IMR-90 (cell line): ENCODE data around the gene RB1. TPM values are rescaled to one million over a fixed set of nuclear protein-coding genes. Genes with fewer than 3 reads are reported as not detected.

Experiments
- ATAC-seq: fragments of 200-7000 bp; cut with Tn5 transposase; 2 replicates; pipeline ENCODE4 v1.9.1; 2020; ENCODE audit warnings: low read depth, mild to moderate bottlenecking, moderate library complexity
- BruUV-seq: library from RNA; stranded (reverse); fragments of 400-500 nt; replicated peaks from 2 replicates; lab custom pipeline; 2021; lab: Mats Ljungman, UMichigan
- CTCF ChIA-PET: fragments of 300-600 bp; formaldehyde crosslinking; extraction: SDS; loops from one replicate; lab custom pipeline; 2021; ENCODE audit warnings: antibody characterized with exemption; lab: Yijun Ruan, JAX
- POLR2A ChIA-PET: fragments of 300-600 bp; sonication (Branson Sonifier 250); formaldehyde crosslinking; loops from one replicate; lab custom pipeline; 2022; ENCODE audit warnings: antibody characterized with exemption; ENCODE audit not compliant: unreplicated experiment; lab: Charles Lee
- DNase-seq: peaks from one replicate; pipeline ENCODE4 v3.0.0; 2013
- H2AFZ ChIP-seq: replicated peaks from 2 replicates; pipeline ENCODE3; 2013; ENCODE audit warnings: low read length, mild to moderate bottlenecking; ENCODE audit not compliant: poor library complexity
- H2AK5ac ChIP-seq: 2 replicates; pipeline ENCODE4 v1.6.1; 2013; ENCODE audit warnings: low read depth, low read length, inconsistent platforms
- H2AK9ac ChIP-seq: replicated peaks from 2 replicates; pipeline ENCODE3; 2013; ENCODE audit warnings: mild to moderate bottlenecking, low read depth, low read length, moderate library complexity; ENCODE audit not compliant: poor library complexity
- H2BK120ac ChIP-seq: 2 replicates; pipeline ENCODE4 v1.6.1; 2013; ENCODE audit warnings: low read depth, low read length, inconsistent platforms
- H2BK15ac ChIP-seq: 3 replicates; pipeline ENCODE4 v1.6.1; 2013; ENCODE audit warnings: low read depth, low read length, inconsistent platforms
- H2BK20ac ChIP-seq: 2 replicates; pipeline ENCODE4 v1.6.1; 2013; ENCODE audit warnings: low read depth, mild to moderate bottlenecking, inconsistent platforms, low read length, moderate library complexity
- H2BK5ac ChIP-seq: 2 replicates; pipeline ENCODE4 v1.6.1; 2013; ENCODE audit warnings: mild to moderate bottlenecking, low read depth, low read length, inconsistent platforms; ENCODE audit not compliant: poor library complexity, severe bottlenecking
- H3K14ac ChIP-seq: replicated peaks from 2 replicates; pipeline ENCODE4 v1.6.1; 2013; ENCODE audit warnings: low read depth, low read length, inconsistent platforms
- H3K18ac ChIP-seq: 2 replicates; pipeline ENCODE4 v1.6.1; 2013; ENCODE audit warnings: low read depth, low read length, control low read depth
- H3K23ac ChIP-seq: 2 replicates; pipeline ENCODE4 v1.6.1; 2013; ENCODE audit warnings: low read depth, low read length, inconsistent platforms
- H3K27ac ChIP-seq: 2 replicates; pipeline ENCODE4 v1.5.1; 2013; ENCODE audit warnings: mild to moderate bottlenecking, control low read depth, low read length; ENCODE audit not compliant: insufficient read depth
- H3K27me3 ChIP-seq: 2 replicates; pipeline ENCODE4 v1.6.1; 2013; ENCODE audit warnings: low read length; ENCODE audit not compliant: control insufficient read depth, insufficient read depth
- H3K36me3 ChIP-seq: 2 replicates; pipeline ENCODE4 v1.6.1; 2013; ENCODE audit warnings: low read length, mixed read lengths; ENCODE audit not compliant: control insufficient read depth, insufficient read depth
- H3K4ac ChIP-seq: 2 replicates; pipeline ENCODE4 v1.6.1; 2013; ENCODE audit warnings: low read depth, low read length, inconsistent platforms
- H3K4me1 ChIP-seq: 2 replicates; pipeline ENCODE4 v1.6.1; 2013; ENCODE audit warnings: low read length, mixed read lengths; ENCODE audit not compliant: control insufficient read depth, insufficient read depth
- H3K4me2 ChIP-seq: 2 replicates; pipeline ENCODE4 v1.6.1; 2013; ENCODE audit warnings: low read depth, mild to moderate bottlenecking, control low read depth, low read length, moderate library complexity
- H3K4me3 ChIP-seq: 2 replicates; pipeline ENCODE4 v1.5.1; 2013; ENCODE audit warnings: low read depth, mild to moderate bottlenecking, control low read depth, low read length, moderate library complexity; ENCODE audit not compliant: insufficient read depth
- H3K56ac ChIP-seq: 2 replicates; pipeline ENCODE4 v1.6.1; 2013; ENCODE audit warnings: low read length, inconsistent platforms; ENCODE audit not compliant: insufficient read depth; ENCODE audit errors: extremely low read depth
- H3K79me1 ChIP-seq, 2 experiments: 2 replicates each; pipeline ENCODE4 v1.6.1; 2013; ENCODE audit warnings: low read length in 2 of 2, inconsistent platforms in 1 of 2, low read depth in 1 of 2
- H3K9ac ChIP-seq: 2 replicates; pipeline ENCODE4 v1.6.1; 2013; ENCODE audit warnings: low read depth, low read length, control low read depth
- H3K9me1 ChIP-seq: 2 replicates; pipeline ENCODE4 v1.6.1; 2013; ENCODE audit warnings: low read length, inconsistent platforms; ENCODE audit not compliant: insufficient read depth
- H3K9me3 ChIP-seq: 2 replicates; pipeline ENCODE4 v1.6.1; 2013; ENCODE audit warnings: low read length; ENCODE audit not compliant: control insufficient read depth, insufficient read depth
- H4K20me1 ChIP-seq: 2 replicates; pipeline ENCODE4 v1.6.1; 2013; ENCODE audit warnings: low read length, inconsistent platforms; ENCODE audit not compliant: insufficient read depth
- H4K5ac ChIP-seq: 2 replicates; pipeline ENCODE4 v1.6.1; 2013; ENCODE audit warnings: mild to moderate bottlenecking, low read depth, low read length, control low read depth
- H4K8ac ChIP-seq, 2 experiments: 2 replicates each; pipeline ENCODE4 v1.6.1; 2013; ENCODE audit warnings: low read depth in 2 of 2, low read length in 2 of 2, control low read depth in 1 of 2, inconsistent platforms in 1 of 2
- H4K91ac ChIP-seq: 2 replicates; pipeline ENCODE4 v1.6.1; 2013; ENCODE audit warnings: low read depth, low read length, inconsistent platforms; ENCODE audit not compliant: insufficient read depth
- BHLHE40 ChIP-seq: fragments of 150-350 bp; IDR thresholded peaks from 2 replicates; pipeline ENCODE4 v1.6.1; 2016; ENCODE audit warnings: mild to moderate bottlenecking, low read depth, low read length
- CEBPB ChIP-seq: IDR thresholded peaks from 2 replicates; pipeline ENCODE4 v1.6.1; 2012; ENCODE audit warnings: low read depth, low read length, improper control_type of control experiment
- CHD1 ChIP-seq: IDR thresholded peaks from 2 replicates; pipeline ENCODE4 v1.6.1; 2012; ENCODE audit warnings: low read depth, low read length, improper control_type of control experiment
- CTCF ChIP-seq: conservative IDR thresholded peaks from 2 replicates; pipeline ENCODE4 v1.5.1; 2012; ENCODE audit warnings: mild to moderate bottlenecking, low read depth, low read length, improper control_type of control experiment
- FOS ChIP-seq: fragments of 150-350 bp; IDR thresholded peaks from 2 replicates; pipeline ENCODE4 v1.6.1; 2016; ENCODE audit warnings: low read depth, low read length
- MAFK ChIP-seq: IDR thresholded peaks from 2 replicates; pipeline ENCODE4 v1.6.1; 2012; ENCODE audit warnings: low read depth, low read length, improper control_type of control experiment
- MAZ ChIP-seq: IDR thresholded peaks from 2 replicates; pipeline ENCODE4 v1.6.1; 2012; ENCODE audit warnings: low read depth, mild to moderate bottlenecking, low read length, improper control_type of control experiment, moderate library complexity, borderline replicate concordance
- MXI1 ChIP-seq: IDR thresholded peaks from 2 replicates; pipeline ENCODE4 v1.6.1; 2012; ENCODE audit warnings: low read depth, mild to moderate bottlenecking, low read length, moderate library complexity, borderline replicate concordance
- NFE2L2 ChIP-seq: fragments of 150-350 bp; IDR thresholded peaks from 2 replicates; pipeline ENCODE4 v1.6.1; 2016; ENCODE audit warnings: low read depth, mild to moderate bottlenecking, low read length
- POLR2A ChIP-seq: IDR thresholded peaks from 2 replicates; pipeline ENCODE4 v1.6.1; 2012; ENCODE audit warnings: mild to moderate bottlenecking, low read depth, low read length
- RAD21 ChIP-seq: IDR thresholded peaks from 2 replicates; pipeline ENCODE4 v1.6.1; 2012; ENCODE audit warnings: low read length, improper control_type of control experiment
- RCOR1 ChIP-seq: IDR thresholded peaks from 2 replicates; pipeline ENCODE4 v1.6.1; 2012; ENCODE audit warnings: mild to moderate bottlenecking, low read length, improper control_type of control experiment; ENCODE audit not compliant: insufficient replicate concordance
- RFX5 ChIP-seq: IDR thresholded peaks from 2 replicates; pipeline ENCODE4 v1.8.0; 2012; ENCODE audit warnings: low read depth, mild to moderate bottlenecking, low read length, moderate library complexity
- SMC3 ChIP-seq: fragments of 150-350 bp; IDR thresholded peaks from 2 replicates; pipeline ENCODE4 v1.6.1; 2016; ENCODE audit warnings: low read depth, mild to moderate bottlenecking, antibody characterized with exemption, low read length, moderate library complexity
- WGBS, 2 experiments: methylation state at CpG; one replicate each; pipeline versions ENCODE4 v1.1.5 to v1.1.7; 2013; ENCODE audit warnings: missing lambda C conversion rate in 2 of 2; ENCODE audit not compliant: insufficient read length in 1 of 2; ENCODE audit errors: extremely low coverage in 2 of 2; 5-methylcytosine and 5-hydroxymethylcytosine counted together
- dilution Hi-C: fragments of 300-500 bp; cut with HindIII; formaldehyde crosslinking; loops from one replicate; pipeline ENCODE4 v1.14.3; 2018; ENCODE audit warnings: low sequenced_read_pairs; ENCODE audit not compliant: unreplicated experiment
- in situ Hi-C: fragments of 300-500 bp; cut with MboI; formaldehyde crosslinking; loops from 3 replicates; pipeline ENCODE4 v1.14.3; 2019; ENCODE audit warnings: low sequenced_read_pairs, inconsistent platforms, mixed read lengths
- intact Hi-C: fragments of 100-400 bp; cut with micrococcal nuclease; formaldehyde crosslinking; loops from 2 replicates; pipeline ENCODE4 v1.10.0; 2022
- polyA plus RNA-seq, 3 experiments: library from polyadenylated mRNA; depleted of rRNA; stranded (reverse); fragments of >200 nt; gene quantifications; 2 replicates each; pipeline ENCODE4 v1.2.3, GENCODE V29; 2012; ENCODE audit warnings: low replicate concordance in 1 of 3
- total RNA-seq: library from RNA; depleted of rRNA; stranded (reverse); fragments of >200 nt; gene quantifications from 2 replicates; pipeline ENCODE4 v1.2.3, GENCODE V29; 2012
- TF ChIP-seq, protein P1 (sequence below): fragments of 150-350 bp; IDR thresholded peaks from 2 replicates; pipeline ENCODE4 v1.6.1; 2017; ENCODE audit warnings: mild to moderate bottlenecking, antibody characterized with exemption, low read length, low read depth
- TF ChIP-seq, protein P2 (sequence below): fragments of 150-350 bp; IDR thresholded peaks from 2 replicates; pipeline ENCODE4 v1.6.1; 2016; ENCODE audit warnings: low read depth, mild to moderate bottlenecking, low read length, moderate library complexity, borderline replicate concordance

RB1 gene
- total and polyA plus RNA-seq, 2 of the 4 experiments (the other 2 are of a cell fraction) = 11.4 to 15.4 TPM

DNA sequence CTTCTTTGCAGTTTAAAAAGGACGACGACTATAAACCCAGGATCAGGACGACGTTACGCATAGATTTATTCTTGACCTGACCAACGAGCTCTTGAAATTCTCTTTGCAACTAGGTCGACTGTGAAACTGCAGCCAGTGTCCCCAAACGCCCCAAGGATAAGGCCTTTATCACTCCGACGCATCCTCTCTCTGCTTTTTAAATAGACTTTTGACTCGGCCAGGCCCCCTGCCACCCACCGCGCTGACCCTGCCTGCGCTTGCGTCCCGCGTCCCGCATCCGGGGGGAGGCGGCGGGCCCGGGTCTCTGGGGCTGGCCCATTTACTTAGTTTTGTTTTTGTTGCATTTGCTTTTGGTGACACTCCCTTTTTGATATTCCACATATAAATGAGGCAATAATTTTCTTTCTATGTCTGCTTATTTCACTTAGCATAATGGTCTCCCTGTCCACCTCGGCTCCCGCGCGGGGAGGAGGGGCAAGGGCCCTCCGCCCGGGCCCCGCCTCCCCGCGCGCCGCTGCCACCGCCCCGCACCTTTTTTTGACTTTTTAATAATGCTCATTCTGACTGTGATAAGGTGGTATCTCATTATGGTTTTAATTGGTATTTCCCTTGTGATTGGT, 17.4 kb downstream of the RB1 start:
- Histone ChIP-seq H2BK5ac (no peak overlapping the region), H3K27me3 (no peaks in the 10 kb centered on the region), H2AK9ac (no peak overlapping the region), H3K9me1 (no peaks in the 10 kb centered on the region), H2BK15ac (no peak overlapping the region), H2BK20ac (no peak overlapping the region), H4K20me1 (no peaks in the 10 kb centered on the region), H3K79me1 (peaks cover 14 to 25% of the 10 kb centered on the region in 2 experiments), H3K9ac (no peak overlapping the region), H3K4ac (no peak overlapping the region), H3K36me3 (peaks cover 21% of the 10 kb centered on the region), H3K18ac (no peak overlapping the region), H3K23ac (no peak overlapping the region), H3K4me2 (no peak overlapping the region), H4K8ac (no peak overlapping the region), H2AK5ac (no peak overlapping the region), H3K56ac (no peak overlapping the region), H4K91ac (no peak overlapping the region), H4K5ac (no peak overlapping the region), H3K27ac (no peak overlapping the region), H3K9me3 (peaks cover 8% of the 10 kb centered on the region; the same call in 1 of the 2 replicates), H3K4me1 (no peaks in the 10 kb centered on the region), H3K4me3 (no peak overlapping the region), H2AFZ (no peak overlapping the region), H3K14ac (no peak overlapping the region), H2BK120ac (no peak overlapping the region)
- TF ChIP-seq MXI1 (no peak), CTCF (no peak), BHLHE40 (no peak), RCOR1 (no peak), SMC3 (no peak), CEBPB (no peak), MAFK (no peak), NFE2L2 (no peak), POLR2A (no peak), RFX5 (no peak), CHD1 (no peak), FOS (no peak), RAD21 (no peak), MAZ (no peak)
- TF ChIP-seq, protein P1, sequence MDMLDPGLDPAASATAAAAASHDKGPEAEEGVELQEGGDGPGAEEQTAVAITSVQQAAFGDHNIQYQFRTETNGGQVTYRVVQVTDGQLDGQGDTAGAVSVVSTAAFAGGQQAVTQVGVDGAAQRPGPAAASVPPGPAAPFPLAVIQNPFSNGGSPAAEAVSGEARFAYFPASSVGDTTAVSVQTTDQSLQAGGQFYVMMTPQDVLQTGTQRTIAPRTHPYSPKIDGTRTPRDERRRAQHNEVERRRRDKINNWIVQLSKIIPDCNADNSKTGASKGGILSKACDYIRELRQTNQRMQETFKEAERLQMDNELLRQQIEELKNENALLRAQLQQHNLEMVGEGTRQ = no peak
- TF ChIP-seq, protein P2, sequence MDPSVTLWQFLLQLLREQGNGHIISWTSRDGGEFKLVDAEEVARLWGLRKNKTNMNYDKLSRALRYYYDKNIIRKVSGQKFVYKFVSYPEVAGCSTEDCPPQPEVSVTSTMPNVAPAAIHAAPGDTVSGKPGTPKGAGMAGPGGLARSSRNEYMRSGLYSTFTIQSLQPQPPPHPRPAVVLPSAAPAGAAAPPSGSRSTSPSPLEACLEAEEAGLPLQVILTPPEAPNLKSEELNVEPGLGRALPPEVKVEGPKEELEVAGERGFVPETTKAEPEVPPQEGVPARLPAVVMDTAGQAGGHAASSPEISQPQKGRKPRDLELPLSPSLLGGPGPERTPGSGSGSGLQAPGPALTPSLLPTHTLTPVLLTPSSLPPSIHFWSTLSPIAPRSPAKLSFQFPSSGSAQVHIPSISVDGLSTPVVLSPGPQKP = no peak
- DNase-seq = no peak
- ATAC-seq = no peak
- 81% methylated on average over 8 of the region's 35 CpGs; no CpG with 5 or more reads in 1 of the 2 experiments for WGBS, 2 experiments
- no TSS peak for BruUV-seq
- ChIA-PET POLR2A (no interaction called here), CTCF (no interaction called here)
- in situ Hi-C loops (no loop called here), dilution Hi-C loops (no loop called here), intact Hi-C loops (no loop called here)
